ENCODE measurements around the gene GPHB5. TPM values are rescaled to one million over a fixed set of nuclear protein-coding genes. Genes with fewer than 3 reads are reported as not detected.
A peak's percentile ranks its signal among the peaks of the same experiment; 100 is the strongest.
"Not testable (repeated sequence)": the region's sequence is repeated elsewhere in the genome, so short reads cannot be mapped to it uniquely, and the experiment has no call there.

Gene GPHB5
- not detected for total RNA-seq

- no peak for DNase-seq
Measured at GRCh38 chr14:63318835-63319234, at the start of gene GPHB5. Gene GPHB5 (minus strand): TSS chr14:63318935. CDS start chr14:63317849, 1,086 bp downstream.

DNA sequence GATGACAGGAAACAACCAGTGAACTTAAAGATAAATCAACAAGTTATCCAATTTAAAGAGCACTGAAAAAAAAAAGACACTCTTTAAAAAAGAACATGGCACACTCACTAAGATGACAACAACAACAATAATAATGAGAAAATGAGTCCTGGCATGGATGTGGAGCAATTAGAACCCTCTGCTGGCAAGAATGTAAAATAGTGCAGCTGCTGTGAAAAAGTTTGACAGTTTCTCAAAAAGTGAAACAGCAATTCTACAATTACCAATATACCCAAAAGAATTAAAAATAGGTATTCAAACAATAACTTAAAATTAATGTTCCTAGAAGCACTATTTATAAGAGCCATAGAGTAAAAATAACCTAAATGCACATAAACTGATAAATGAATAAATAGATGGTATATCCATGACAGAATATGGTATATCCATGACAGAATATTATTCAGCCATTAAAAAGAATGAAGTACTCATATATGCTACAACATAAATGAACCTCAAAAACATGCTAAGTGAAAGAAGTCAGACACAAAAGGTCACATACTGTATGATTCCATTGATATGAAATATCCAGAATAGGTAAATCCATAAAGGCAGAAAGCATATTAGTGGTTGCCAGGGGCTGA lies 49.1 kb upstream of the GPHB5 start:
- no peak for DNase-seq

- no peak for DNase-seq
Measured at GRCh38 chr14:63362389-63362819, 43.7 kb upstream of the GPHB5 start.

- DNase-seq, result no peak
Measured at GRCh38 chr14:63361790-63362189, 43.1 kb upstream of the GPHB5 start.

GRCh38 chr14:63357841-63358240 lies 39.1 kb upstream of the GPHB5 start:
- DNase-seq, result no peak

- no peak for DNase-seq
Measured at GRCh38 chr14:63345826-63346225, 27.1 kb upstream of the GPHB5 start.

DNA sequence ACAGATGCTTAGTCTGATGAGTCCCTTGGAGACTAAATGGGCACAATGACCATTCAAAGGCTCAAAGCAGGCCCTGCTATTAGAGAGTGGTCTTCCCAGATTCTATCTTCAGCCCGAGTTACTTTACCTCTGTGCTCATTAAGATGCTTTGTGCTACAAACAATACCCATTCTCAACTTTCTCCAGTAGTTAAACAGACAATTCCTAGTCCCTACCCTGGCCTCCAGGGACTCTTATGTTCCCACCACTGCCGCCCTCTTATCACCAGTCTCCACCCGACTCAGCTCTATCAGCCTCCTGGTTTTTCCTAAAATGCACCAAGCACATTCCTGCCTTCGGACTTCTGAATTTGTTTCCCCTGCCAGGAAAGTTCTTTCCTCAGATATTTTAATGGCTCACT lies 25.6 kb upstream of the GPHB5 start:
- DNase-seq, result no peak

DNA sequence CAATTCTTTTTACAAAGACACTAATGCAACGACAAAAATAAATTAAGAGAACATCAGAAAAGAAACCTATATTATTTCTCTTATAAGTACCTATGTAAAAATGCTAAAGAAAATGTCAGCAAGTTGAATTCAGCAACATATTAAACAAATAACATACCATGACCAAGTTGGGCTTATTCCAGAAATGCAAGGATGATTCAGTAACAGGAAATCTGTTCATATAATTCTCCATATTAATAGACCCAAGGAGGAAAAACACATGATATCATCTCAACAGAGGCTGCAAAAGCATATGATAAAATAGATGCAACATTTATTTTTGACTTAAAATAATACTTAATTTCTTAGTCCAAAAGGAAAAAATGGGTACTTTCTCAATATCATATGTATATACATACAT lies 25.1 kb upstream of the GPHB5 start:
- DNase-seq, result peak; percentile 31

DNA sequence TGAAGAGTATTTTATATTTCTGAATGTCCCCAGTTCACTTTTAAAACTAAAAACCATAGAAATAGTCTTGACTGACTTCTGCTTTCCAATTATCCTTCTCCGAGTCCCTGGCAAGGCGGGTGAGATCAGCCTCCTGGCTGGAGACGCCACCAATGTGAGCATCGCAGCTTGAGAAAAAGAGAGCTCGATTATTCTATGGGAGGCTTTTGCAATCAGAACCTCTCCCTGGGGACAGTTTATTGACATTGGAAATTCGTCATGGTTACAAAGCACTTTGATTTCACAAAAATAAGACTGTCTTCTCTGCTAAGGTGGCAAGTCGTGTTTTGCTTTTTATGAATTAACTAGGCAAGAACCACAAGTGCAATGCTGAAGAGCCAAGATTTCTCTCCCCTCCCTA lies 23.6 kb upstream of the GPHB5 start:
- no peak for DNase-seq

- no peak for DNase-seq
Measured at GRCh38 chr14:63328787-63329737, 10.3 kb upstream of the GPHB5 start.

GRCh38 chr14:63326840-63327239 lies 8.1 kb upstream of the GPHB5 start:
- DNase-seq, result no peak

DNA sequence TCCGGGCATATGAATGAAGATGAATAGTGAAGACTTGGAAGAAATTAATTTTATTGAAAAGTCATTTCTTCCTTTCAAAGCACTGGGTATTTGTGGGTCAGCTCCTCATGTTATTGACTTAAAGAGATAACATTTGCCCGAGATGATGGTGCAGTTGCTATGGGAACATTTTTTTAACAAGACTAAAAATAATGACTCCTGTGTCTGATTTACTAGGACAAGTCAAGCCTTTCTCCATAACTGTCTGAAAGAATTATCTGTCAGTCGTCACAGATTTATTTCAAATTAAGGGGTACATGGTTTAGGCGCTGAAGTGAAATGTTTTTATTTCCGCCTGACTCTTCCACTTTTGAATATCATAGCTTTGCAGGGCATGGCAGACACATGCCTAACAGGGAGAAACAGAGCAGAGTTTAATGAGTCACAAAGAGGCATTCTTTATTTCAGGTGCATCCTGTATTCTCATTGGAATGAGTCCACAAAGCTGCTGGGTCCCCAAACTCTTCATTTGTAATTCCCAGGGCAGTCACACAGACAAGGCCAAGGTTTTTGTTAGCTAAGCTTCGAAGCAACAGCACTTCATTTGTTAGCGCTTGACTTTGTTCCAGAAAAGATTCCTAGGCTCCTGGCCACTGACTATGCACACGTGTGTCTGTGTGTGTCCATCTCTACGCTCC lies 4.3 kb upstream of the GPHB5 start:
- DNase-seq, result peak; percentile 57

DNA sequence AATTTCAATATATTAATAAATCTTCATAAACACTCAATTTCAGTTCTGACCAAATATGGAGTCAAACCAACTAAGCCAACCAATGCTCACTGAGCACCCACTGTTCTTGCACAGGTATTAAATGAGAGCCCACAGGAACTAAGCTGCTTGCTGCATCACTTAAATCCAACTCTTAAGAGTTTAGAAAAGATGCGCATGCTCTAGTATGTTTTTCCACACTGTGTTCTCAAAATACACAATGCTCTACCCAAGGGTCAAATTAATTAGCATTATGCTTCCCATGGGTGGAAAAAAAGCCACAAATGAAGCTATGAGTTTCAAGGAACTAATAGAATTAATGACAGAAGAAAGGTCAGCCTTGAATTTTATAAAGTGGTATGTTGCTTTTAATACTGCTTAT lies 3.7 kb upstream of the GPHB5 start:
- DNase-seq, result no peak

DNA sequence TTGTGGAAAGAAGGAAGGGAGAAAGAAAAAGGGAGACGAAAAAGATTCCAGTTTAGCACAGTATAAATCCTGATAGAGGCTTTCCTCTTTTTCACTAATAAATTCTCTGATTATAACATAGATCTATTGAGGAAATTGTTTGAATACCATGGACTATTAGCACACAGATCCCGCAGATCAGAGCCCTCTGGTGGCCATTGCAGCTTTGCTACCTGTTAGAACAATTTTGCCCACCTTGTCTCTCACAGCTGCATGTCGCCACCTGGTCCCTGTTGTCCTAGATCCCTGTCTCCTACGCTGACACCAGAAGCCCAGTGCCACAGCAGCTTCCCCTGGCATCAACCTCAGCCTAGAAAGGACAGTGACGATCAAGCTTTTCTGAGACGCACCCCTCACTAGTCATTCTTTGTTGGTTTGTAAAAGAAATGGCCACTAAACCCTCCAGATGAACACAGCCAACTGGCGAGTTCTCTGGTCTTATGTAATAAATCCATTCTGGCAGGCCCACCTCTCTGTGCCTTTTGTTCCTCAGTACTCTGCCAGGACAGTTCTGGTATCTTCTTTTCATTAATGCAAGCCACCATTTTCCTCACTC lies 9.9 kb downstream of the GPHB5 start:
- DNase-seq, result no peak

- not testable (repeated sequence) for DNase-seq
Measured at GRCh38 chr14:63304429-63304828, 14.3 kb downstream of the GPHB5 start.

- DNase-seq, result no peak
Measured at GRCh38 chr14:63301891-63302534, 16.7 kb downstream of the GPHB5 start.

DNA sequence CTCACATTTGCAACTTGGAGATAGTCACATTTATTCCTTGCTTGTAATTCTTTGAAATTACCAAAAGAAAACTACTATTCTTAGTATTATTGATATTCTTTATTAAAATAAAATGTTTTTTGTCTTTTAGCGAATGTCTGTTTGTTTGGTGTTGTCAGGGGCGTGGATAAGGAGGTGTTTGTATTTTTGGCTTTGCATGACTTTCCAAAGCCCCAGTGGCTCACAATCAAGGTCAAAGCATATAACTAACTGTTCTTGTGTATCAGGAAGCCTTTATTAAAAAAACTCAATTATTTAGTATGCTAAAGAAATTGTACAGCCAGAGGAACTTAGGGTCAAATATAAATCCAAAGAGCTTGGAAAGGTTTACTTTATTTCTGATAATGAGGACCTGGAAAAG lies 17.9 kb downstream of the GPHB5 start:
- no peak for DNase-seq

- DNase-seq, result no peak
Measured at GRCh38 chr14:63299351-63300110, 19.2 kb downstream of the GPHB5 start.

DNA sequence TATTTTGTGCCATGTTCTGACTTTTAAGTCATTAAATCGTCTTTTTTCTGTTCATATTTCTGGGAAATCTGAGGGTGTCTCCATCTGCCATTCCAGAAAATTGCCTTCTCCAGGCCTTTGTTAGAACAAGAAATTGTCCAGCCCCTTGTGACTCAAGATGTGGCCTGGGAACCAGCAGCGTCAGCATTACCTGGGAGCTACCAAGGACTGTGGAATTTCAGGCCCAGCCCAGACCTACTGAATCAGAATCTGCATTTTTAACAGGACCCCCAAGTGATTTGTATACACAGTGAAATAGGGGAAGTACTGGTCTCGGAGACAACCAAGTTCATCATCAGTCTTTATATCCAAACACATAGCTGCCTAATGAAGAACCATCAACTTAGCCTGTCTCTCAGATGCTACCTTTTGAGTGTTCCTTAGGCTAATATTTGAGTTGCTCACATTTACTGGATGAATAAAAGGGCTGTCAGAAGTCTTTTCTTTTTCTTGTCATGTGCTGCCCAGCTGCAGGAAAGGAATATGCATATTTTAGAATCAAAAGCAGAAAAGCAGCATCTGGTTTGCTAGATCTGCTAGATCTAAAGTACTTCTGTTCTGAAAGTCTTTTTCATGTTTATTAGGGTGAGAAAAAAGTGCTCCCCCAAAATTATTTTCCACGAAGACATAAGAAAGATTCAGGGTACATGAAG lies 21.2 kb downstream of the GPHB5 start:
- DNase-seq, result no peak

GRCh38 chr14:63296060-63296563 lies 22.6 kb downstream of the GPHB5 start:
- DNase-seq, result peak; percentile 53
